ENCODE data around the gene CDC42EP2. TPM values are rescaled to one million over a fixed set of nuclear protein-coding genes. Genes with fewer than 3 reads are reported as not detected.
A peak's percentile ranks its signal among the peaks of the same experiment; 100 is the strongest.

The CDC42EP2 gene, protein sequence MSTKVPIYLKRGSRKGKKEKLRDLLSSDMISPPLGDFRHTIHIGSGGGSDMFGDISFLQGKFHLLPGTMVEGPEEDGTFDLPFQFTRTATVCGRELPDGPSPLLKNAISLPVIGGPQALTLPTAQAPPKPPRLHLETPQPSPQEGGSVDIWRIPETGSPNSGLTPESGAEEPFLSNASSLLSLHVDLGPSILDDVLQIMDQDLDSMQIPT
- total RNA-seq, result 1 to 10 TPM; 2.4 to 7.9 (median 2.7) TPM
- polyA plus RNA-seq, result 1 to 10 TPM; 4.8 to 6.8 TPM

DNA sequence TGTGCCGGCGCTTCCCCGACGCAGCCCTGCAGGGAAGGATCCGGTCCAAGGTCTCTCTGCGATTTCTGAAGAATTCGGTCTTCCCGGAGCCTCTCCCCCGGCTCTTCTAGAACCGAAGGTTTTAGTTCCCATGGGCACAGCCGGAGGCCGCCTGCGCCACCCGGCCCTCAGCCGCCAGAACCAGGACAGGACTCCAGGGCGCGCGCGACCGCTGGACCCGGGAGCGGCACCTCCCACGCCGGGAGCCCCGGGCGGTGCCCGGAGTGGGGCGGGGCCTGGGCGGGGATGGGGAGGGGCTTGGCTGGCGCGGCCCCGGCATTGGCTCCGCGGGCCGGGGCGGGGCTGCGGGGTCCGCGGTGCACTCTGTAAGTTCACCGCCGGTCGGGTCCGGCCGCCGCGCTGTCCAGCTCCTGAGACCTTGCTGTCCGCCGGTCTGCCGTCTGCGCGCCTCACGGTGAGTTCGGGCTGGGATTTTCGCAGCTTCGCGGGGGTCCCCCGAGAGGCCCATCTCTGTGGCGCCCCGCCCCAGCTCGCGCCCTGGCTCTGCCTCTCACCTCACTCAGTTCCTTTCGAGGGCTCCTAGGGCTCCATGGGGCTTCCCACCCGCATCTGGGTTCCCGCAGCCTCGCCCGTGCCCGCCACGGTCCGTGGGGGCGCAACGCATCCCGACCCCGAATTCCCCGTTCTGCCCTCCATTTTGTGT is at the start of gene CDC42EP2:
Gene CDC42EP2, plus strand, starts transcription at position 366 of the 703 bp plus-strand sequence. CDS start 6,033 bp downstream, outside the sequence.
- no peaks in the 10 kb centered on the region for H3K9me3 ChIP-seq
- peak within 1 kb of the TSS; percentile 60 to 90 (median 77) for H3K27ac ChIP-seq
- intact Hi-C loops (cut with DNase I), result loop anchor here in 1 of 3 donors (5.0 kb wide), 1 partner anchor 37 kb away; no protein-coding TSS in a partner anchor
- no peaks in the 10 kb centered on the region for H3K27me3 ChIP-seq
- peak; percentile 85 to 97 (median 93) for DNase-seq
- TF ChIP-seq, protein P1, sequence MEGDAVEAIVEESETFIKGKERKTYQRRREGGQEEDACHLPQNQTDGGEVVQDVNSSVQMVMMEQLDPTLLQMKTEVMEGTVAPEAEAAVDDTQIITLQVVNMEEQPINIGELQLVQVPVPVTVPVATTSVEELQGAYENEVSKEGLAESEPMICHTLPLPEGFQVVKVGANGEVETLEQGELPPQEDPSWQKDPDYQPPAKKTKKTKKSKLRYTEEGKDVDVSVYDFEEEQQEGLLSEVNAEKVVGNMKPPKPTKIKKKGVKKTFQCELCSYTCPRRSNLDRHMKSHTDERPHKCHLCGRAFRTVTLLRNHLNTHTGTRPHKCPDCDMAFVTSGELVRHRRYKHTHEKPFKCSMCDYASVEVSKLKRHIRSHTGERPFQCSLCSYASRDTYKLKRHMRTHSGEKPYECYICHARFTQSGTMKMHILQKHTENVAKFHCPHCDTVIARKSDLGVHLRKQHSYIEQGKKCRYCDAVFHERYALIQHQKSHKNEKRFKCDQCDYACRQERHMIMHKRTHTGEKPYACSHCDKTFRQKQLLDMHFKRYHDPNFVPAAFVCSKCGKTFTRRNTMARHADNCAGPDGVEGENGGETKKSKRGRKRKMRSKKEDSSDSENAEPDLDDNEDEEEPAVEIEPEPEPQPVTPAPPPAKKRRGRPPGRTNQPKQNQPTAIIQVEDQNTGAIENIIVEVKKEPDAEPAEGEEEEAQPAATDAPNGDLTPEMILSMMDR (IDR thresholded peaks at IDR 0.05), result no peak
- FAIRE-seq, result no peak
- H3K36me3 ChIP-seq, result no peaks in the 10 kb centered on the region
- H3K4me1 ChIP-seq, result peaks cover 0 to 18% (median 3%) of the 10 kb centered on the region in 3 donors
- peak; percentile 90 to 98 (median 94) for ATAC-seq
- peak within 1 kb of the TSS; percentile 57 to 92 (median 84) for H3K4me3 ChIP-seq
- 0 to 1% methylated on average over 48 to 74 of the region's 74 CpGs for WGBS, 2 donors

GRCh38 chr11:65266210-65266609 is 48.5 kb upstream of the CDC42EP2 start:
- no peak for ATAC-seq
- FAIRE-seq, result no peak
- Histone ChIP-seq H3K4me3 (no peak overlapping the region), H3K9me3 (no peaks in the 10 kb centered on the region), H3K36me3 (peaks cover 0 to 10% (median 4%) of the 10 kb centered on the region in 3 donors), H3K27ac (no peak overlapping the region), H3K4me1 (peaks cover 0 to 13% (median 0%) of the 10 kb centered on the region in 3 donors), H3K27me3 (no peaks in the 10 kb centered on the region)
- DNase-seq, result no peak
- intact Hi-C loops (cut with DNase I), result no loop called here
- 91 to 94% methylated on average over 2 of the region's 2 CpGs for WGBS, 2 donors
- TF ChIP-seq, protein P1 (IDR thresholded peaks at IDR 0.05), result no peak

- intact Hi-C loops (cut with DNase I), result loop anchor here in 2 of 3 donors (2.0 to 5.0 kb wide), 2 partner anchors 42 kb away; no protein-coding TSS in a partner anchor
- Histone ChIP-seq H3K27ac (peak overlapping the region; percentile 38 to 78 (median 60)), H3K4me3 (no peak overlapping the region), H3K27me3 (no peaks in the 10 kb centered on the region), H3K4me1 (peaks cover 10 to 56% (median 24%) of the 10 kb centered on the region in 3 donors), H3K9me3 (no peaks in the 10 kb centered on the region), H3K36me3 (no peaks in the 10 kb centered on the region)
- FAIRE-seq (no peak), DNase-seq (peak in 4 of 6 donors; percentile 72 to 83 (median 76)), ATAC-seq (peak; percentile 81 to 90 (median 86))
- 21 to 22% methylated on average over 6 of the region's 6 CpGs for WGBS, 2 donors
- TF ChIP-seq, protein P1 (IDR thresholded peaks at IDR 0.05), result peak; percentile 51 to 61 (median 59)
Measured at GRCh38 chr11:65274735-65275682, 39.7 kb upstream of the CDC42EP2 start.

- ATAC-seq (peak; percentile 75 to 83 (median 78)), DNase-seq (no peak), FAIRE-seq (no peak)
- intact Hi-C loops (cut with DNase I), result loop anchor here in 2 of 3 donors (2.0 to 5.0 kb wide), 2 partner anchors 41 kb away; no protein-coding TSS in a partner anchor
- Histone ChIP-seq H3K4me1 (peaks cover 10 to 63% (median 24%) of the 10 kb centered on the region in 3 donors), H3K27me3 (no peaks in the 10 kb centered on the region), H3K4me3 (peak overlapping the region in 1 of 4 donors; percentile 2), H3K27ac (peak overlapping the region; percentile 38 to 78 (median 60)), H3K36me3 (no peaks in the 10 kb centered on the region), H3K9me3 (no peaks in the 10 kb centered on the region)
- WGBS, 2 donors, result 11 to 12% methylated on average over 4 of the region's 4 CpGs
- TF ChIP-seq, protein P1 (IDR thresholded peaks at IDR 0.05), result no peak
Measured at GRCh38 chr11:65275906-65276305, 38.8 kb upstream of the CDC42EP2 start.
